Left forelimb (tissue), 1 donor: ENCODE data around the gene DYDC1.
"Not testable (repeated sequence)": the region's sequence is repeated elsewhere in the genome, so short reads cannot be mapped to it uniquely, and the experiment has no call there.

ENCODE experiments used
- DNase-seq: peaks from one replicate; pipeline ENCODE4 v3.0.0-alpha.2; 2018; ENCODE audit warnings: low spot score

DYDC1 gene

GRCh38 chr10:80344276-80344675 is 12.3 kb downstream of the DYDC1 start:
- DNase-seq = no peak

DNA sequence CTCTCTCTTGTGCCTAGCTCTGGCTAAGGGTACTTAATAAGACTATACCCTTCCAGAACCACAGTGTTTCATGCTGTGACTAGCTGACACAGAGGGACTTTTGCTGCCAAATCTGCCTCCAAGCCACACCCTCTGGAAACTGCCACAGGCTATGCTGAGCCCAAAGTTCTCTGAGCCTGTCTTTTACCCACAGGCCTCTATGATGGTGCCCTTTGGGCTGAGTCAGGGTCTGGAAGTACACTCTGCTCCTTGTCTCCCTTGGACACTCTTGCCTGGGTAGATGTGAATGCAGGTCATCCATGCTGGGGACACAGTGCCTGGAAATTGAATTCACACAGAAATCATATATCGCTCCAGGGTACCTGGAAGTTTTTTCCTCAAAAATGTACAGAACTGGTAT is 22.6 kb downstream of the DYDC1 start:
- DNase-seq = no peak

GRCh38 chr10:80324891-80325364 is 31.6 kb downstream of the DYDC1 start:
- no peak for DNase-seq

DNA sequence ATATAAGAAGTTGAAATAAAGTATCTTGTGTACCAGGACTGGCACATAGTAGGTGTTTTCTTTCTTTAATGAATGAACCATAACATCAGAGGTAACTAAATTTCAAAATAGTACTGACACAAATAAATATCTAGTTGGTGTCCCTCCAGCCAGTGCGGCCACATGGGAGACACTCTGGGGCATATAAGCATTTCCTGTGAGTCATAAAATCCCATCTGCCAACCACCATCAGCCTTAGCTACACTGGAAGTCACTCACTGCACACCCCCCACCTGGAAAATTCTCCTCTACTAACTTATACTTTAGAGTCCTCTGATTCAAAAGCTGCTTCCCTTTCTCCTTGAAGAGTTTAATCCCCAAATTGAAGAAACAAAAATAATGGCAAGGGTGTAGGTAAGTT is 32.5 kb downstream of the DYDC1 start:
- no peak for DNase-seq

DNA sequence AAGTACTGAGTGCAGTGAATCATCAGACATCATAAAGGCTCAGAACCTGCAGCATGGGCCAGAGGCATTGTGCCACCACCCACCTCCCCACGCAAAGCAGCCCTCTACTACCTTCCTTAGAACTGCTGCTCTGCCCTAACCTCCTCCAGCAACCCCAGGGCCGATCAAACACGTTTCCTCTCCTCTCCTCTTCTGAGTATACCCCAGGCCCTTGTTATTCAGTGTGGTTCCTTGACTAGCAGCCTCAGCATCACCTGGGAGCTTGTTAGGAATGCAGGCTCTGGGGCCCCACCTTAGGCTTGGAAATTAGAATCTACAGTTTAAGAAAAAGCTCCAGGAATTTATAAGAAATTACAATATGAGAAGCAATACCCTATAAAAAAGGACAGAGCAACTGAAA is 33.2 kb downstream of the DYDC1 start:
- no peak for DNase-seq

- DNase-seq = no peak
Measured at GRCh38 chr10:80322711-80323110, 33.8 kb downstream of the DYDC1 start.

DNA sequence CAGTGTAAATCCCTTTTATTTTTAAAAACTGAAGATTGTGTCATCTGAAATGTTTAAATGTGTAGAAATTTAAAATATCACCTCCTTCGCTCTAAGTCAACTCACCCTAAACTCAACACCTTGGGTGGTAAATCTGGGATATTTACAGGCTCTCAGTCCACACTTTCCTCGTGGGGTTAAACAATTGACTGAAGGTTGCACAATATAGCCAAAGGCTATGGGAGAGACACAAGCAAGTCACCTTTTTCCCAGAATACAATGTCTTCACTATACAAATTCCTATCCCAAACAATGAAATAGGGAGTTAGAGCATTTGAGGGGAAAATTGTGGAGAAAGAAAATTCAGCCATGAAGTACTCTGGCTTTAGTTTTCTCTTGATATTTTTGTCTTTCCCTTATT is 34.4 kb downstream of the DYDC1 start:
- DNase-seq = no peak

DNA sequence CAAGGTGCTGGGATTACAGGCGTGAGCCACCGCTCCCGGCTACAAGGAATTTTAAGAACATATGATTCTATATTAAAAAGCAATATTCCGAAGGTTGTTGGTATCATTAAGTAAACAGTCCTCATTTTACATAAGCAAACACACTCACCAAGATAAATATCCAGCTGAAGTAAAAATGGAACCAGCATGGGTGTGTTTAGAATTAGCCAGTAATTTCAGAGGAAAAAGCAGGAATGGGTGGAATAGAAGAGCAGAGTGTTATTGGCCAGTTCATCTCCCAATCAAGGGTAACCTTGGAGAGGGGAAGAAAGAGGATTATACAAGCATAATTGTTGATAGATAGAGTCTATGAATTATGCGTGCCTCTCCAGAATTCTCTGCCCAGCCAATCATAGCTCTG is 35.4 kb downstream of the DYDC1 start:
- no peak for DNase-seq

- DNase-seq = no peak
Measured at GRCh38 chr10:80320377-80320776, 36.2 kb downstream of the DYDC1 start.

DNA sequence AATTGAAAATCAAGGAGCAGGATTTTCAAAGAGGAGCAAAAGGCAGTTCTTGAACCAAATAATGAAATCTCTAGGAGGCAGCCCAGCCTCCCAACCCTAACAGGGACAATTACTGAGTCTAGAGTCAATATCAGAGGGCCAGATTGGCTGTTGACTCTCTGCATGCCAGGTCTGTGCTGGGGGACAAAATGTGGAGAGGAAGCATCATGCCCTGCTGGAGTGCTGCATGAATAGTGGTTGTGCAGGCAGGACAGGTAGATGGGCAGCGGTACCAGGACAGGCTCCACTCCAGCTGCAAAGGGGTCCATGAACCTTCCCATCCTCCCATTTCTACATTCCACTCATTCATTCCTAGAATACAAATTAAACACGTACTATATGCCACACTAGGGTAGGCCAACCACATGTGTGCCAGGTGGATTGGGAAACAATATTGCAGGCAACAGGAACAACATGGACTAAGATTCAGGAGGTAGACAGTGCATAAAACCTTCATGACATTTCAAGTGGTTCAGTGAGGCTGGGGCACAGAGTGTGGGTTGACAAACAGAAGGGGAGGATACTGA is 36.7 kb downstream of the DYDC1 start:
- DNase-seq = no peak

- DNase-seq = no peak
Measured at GRCh38 chr10:80319318-80319717, 37.2 kb downstream of the DYDC1 start.

DNA sequence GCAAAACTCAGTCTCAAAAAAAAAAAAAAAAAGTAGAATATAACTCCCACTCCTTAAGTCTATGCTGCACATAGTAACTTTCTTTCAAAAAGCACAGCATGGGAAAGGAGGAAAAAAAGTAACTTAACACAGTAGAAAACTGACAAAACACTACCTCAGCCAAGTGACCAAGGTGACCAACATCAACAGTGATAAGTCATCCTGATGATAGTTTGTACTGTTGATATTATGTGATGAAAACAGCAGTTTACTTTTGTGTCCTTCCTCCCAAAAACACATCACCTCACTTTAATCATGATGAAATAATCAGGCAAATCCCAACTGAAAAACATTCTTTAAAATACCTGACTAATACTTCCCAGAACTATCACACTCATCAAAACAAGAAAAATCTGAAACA is 37.8 kb downstream of the DYDC1 start:
- no peak for DNase-seq

- no peak for DNase-seq
Measured at GRCh38 chr10:80315391-80315790, 41.2 kb downstream of the DYDC1 start.

DNA sequence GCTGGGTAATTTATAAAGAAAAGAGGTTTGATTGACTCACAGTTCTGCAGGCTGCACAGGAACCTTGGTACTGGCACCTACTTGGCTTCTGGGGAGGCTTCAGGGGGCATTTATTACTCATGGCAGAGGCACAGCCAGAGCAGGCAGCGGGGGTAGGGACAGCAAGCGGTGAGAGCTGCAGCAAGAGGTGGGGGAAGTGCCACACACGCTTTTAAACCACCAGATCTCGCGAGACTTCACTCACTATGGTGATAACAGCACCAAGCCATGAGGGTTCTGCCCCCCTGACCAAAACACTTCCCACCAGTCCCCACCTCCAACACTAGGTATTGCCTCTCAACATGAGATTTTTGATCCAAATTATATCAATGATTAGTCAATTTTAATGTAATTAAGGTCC is 43.0 kb downstream of the DYDC1 start:
- no peak for DNase-seq

DNA sequence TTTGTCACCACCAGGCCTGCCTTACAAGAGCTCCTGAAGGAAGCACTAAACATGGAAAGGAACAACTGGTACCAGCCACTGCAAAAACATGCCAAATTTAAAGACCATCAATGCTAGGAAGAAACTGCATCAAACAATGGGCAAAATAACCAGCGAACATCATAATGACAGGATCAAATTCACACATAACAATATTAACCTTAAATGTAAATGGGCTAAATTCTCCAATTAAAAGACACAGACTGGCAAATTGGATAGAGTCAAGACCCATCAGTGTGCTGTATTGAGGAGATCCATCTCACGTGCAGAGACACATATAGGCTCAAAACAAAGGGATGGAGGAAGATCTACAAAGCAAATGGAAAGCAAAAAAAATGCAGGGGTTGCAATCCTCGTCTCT is 50.6 kb downstream of the DYDC1 start:
- not testable (repeated sequence) for DNase-seq

- no peak for DNase-seq
Measured at GRCh38 chr10:80296942-80297341, 59.6 kb downstream of the DYDC1 start.

DNA sequence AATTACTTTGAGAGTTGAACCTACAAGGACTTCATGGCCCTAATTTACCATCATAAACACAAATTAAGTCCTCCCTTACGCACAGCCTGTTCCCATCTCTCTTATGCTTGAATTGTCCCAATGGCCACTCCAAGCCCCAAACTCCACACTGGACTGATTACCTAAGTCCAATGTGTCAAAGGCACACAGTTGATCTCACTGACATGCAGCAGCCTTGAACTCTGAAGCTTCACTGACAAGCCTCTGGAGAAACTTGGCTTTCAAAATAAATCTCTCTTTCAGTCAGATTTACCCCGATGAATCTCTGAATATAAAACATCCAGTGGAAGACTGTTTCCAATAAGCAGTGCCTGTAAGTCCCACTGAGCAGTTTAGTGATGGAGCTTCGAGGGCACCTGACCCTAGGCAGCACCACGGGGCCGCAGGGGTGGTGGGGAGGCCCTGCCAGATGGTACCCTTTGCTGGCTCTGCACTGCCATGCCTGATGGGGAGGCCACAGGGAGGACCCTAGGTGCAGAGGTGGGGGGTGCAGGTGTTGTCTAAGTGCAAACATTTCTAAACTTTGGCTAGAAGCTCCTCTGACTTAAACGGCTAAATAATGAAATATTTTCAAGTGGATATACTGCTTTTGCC is 63.8 kb downstream of the DYDC1 start:
- no peak for DNase-seq

DNA sequence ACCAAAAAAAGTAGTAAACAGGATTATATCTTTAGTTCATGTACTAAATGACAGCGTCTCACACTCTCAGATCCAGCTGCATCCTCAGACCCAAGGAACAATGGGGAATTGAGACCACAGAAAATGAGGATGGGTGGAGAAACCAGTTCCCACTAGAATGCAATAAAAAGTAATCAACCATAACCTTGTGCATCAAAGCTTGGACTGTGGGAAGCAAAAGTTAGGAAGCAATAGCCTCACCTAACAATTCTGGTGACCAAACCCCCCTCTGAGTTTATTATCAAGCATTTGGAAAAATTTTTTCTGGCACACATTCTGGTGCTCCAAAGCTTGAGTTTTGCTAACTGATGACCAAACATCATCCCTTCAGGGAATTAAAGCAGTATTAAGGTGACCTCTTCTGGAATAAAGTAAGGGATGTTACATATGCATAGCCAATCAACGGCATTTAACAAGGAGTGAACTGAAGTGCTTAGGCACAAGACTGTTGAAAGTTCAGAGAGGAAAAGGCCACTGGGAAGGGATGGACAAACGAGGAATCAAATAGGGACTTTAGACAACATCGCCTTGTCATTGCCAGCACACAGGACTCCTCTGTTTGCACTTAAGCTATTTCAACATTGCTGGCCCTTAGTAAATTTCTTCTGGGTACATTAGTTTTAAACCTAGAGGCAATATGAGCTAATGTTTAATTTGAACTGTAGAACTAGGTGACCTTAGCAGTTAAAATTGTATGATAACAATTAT is 65.9 kb downstream of the DYDC1 start:
- no peak for DNase-seq

DNA sequence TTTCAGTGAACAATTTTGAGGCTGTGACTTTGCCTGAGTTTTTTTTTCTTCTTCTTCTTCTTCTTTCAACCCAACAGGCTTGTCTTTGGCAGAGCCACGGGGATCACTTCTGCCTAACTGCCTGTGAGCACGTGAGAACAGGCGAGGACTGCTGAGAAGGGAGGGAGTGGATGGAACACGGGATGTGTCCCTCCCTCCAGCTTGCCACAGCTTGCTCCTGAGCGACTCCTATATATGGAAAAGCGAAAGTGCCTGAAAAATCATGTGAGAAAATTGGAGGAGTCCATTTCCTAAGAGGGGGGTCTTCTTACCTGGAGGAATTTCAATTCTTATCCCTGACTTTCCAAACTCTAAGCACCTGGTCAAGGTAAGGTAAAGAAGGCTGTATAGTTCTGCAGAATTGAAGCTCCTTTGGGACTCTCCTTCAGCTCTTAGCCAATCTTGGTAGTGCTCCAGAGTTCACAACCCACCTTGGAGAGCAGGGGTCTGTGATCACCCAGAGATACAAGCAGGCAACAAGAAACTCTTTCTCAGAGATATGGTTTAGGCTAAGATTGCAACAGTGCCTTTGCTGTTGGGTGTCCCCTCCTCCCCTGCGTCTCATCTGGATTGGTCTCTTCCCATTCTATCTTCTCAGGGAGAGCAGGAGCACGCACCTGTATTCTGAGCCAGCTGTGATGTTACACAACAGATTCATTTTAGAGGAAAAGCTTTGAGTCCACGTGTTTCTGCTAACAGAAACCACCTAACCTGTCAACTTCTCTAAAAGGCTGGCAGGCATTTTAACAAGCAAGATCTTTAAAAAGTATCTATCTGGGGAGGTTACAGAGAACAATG is 66.9 kb downstream of the DYDC1 start, which contains the start of gene MAT1A:
TSS of gene MAT1A (minus strand) at position 208 of the 837 bp plus-strand sequence. CDS start 235 bp downstream, outside the sequence.
- no peak for DNase-seq

DNA sequence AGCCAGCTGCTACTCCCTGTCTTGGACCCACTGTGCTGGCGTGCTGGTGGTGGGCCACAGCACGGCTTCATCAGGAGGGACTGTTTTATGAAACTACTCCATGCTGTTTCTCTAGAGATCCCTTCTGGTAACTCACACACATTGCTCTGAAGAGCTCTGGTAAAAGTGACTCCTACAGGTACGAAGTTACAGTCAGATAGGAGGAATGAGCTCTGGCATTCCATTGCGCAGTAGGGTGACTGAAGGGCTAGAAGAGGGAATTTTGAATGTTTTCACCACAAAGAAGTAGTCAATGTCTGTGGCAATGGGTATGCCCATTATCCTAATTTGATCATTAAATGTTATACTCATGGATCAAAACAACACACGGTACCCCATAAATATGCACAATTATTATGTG is 67.7 kb downstream of the DYDC1 start:
- DNase-seq = no peak
